Epithelial cell of proximal tubule (primary cell): ENCODE results near the gene OR5F1. TPM values are rescaled to one million over a fixed set of nuclear protein-coding genes. Genes with fewer than 3 reads are reported as not detected.

Source experiments
- DNase-seq: peaks from one replicate; pipeline ENCODE4 v3.0.0-alpha.2; 2011; ENCODE audit warnings: low read depth
- H3K4me3 ChIP-seq: 2 replicates; pipeline ENCODE4 v1.5.1; 2011; ENCODE audit warnings: low read depth, mild to moderate bottlenecking, low read length
- total RNA-seq: library from RNA; depleted of rRNA; stranded (reverse); fragments of >200 nt; gene quantifications from 2 replicates; pipeline ENCODE4 v1.2.3, GENCODE V29; 2015
- TF ChIP-seq, protein P1 (sequence below): conservative IDR thresholded peaks from 2 replicates; pipeline ENCODE4 v1.5.1; 2012; ENCODE audit warnings: low read depth, mild to moderate bottlenecking, low read length

Gene OR5F1
- total RNA-seq, 1 donor from 2014 or later = not detected

DNA sequence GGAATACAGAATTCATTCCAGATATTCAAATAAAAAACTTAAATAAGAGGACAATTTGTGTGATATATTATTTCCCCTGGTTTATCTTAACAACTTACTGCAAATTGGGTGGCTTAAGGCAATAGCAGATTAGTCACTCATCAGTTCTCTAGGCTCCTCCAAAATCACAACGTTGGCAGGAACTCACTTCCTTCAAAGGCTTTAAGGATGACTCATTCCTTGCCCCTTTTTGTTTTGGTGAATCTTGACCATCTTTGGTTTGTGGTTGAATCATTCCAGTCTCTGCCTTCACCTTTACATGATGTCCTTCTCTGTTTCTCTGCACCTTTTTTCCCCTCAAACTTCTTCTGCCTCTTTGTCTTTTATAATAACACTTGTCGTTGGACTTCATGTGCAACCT, 28.0 kb downstream of the OR5F1 start:
- no peak for DNase-seq
- H3K4me3 ChIP-seq = no peak overlapping the region
- TF ChIP-seq, protein P1, sequence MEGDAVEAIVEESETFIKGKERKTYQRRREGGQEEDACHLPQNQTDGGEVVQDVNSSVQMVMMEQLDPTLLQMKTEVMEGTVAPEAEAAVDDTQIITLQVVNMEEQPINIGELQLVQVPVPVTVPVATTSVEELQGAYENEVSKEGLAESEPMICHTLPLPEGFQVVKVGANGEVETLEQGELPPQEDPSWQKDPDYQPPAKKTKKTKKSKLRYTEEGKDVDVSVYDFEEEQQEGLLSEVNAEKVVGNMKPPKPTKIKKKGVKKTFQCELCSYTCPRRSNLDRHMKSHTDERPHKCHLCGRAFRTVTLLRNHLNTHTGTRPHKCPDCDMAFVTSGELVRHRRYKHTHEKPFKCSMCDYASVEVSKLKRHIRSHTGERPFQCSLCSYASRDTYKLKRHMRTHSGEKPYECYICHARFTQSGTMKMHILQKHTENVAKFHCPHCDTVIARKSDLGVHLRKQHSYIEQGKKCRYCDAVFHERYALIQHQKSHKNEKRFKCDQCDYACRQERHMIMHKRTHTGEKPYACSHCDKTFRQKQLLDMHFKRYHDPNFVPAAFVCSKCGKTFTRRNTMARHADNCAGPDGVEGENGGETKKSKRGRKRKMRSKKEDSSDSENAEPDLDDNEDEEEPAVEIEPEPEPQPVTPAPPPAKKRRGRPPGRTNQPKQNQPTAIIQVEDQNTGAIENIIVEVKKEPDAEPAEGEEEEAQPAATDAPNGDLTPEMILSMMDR = no peak

- TF ChIP-seq, protein P1 = no peak
Measured at GRCh38 chr11:55956521-55956920, 37.9 kb downstream of the OR5F1 start.

DNA sequence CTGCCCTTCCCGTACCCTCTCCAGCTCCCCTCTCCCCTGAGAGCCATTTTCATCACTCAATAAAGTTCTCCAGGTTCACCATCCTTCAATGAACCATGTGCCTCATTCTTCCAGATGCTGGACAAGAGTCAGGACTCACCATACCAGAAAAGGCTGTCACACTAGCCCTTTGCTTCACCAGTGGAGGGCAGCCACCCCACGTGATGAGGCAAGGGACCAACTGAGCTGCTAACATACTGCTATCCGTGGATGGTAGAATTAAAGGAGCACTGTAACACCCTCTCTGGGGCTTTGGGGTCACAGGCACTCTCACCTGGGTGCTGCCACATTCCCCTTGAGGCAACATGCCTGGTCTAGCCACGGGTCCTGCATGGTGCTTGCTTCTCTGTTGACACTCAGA, 45.1 kb downstream of the OR5F1 start:
- no peak overlapping the region for H3K4me3 ChIP-seq
- TF ChIP-seq, protein P1 = no peak
- DNase-seq = no peak

More at GRCh38 chr11:55956521-55956920, 37.9 kb downstream of the OR5F1 start:
- H3K4me3 ChIP-seq = no peak overlapping the region
- DNase-seq = no peak

Other genes starting within 250 kb of the OR5F1 start
- not detected in 2 replicates for gene OR5D13, start 221.2 kb downstream of the OR5F1 start, total RNA-seq
- not detected in 2 replicates for gene OR5D14, start 199.1 kb downstream of the OR5F1 start, total RNA-seq
- not detected in 2 replicates for gene OR5L1, start 183.3 kb downstream of the OR5F1 start, total RNA-seq
- not detected in 2 replicates for gene OR5D18, start 175.0 kb downstream of the OR5F1 start, total RNA-seq
- gene OR5L2, start 167.4 kb downstream of the OR5F1 start, total RNA-seq = not detected in 2 replicates
- gene OR5D16, start 155.9 kb downstream of the OR5F1 start, total RNA-seq = not detected in 2 replicates
- gene TRIM51, start 111.3 kb downstream of the OR5F1 start, total RNA-seq = not detected in 2 replicates
- not detected in 2 replicates for gene OR5W2, start 80.0 kb downstream of the OR5F1 start, total RNA-seq
- not detected in 2 replicates for gene OR5I1, start 58.2 kb downstream of the OR5F1 start, total RNA-seq
- not detected in 2 replicates for gene OR10AG1, start 24.7 kb downstream of the OR5F1 start, total RNA-seq
- not detected in 2 replicates for gene OR5AS1, start 33.0 kb upstream of the OR5F1 start, total RNA-seq
- gene OR8I2, start 98.7 kb upstream of the OR5F1 start, total RNA-seq = not detected in 2 replicates
- gene OR8H2, start 109.1 kb upstream of the OR5F1 start, total RNA-seq = not detected in 2 replicates
- gene OR8H3, start 127.7 kb upstream of the OR5F1 start, total RNA-seq = not detected in 2 replicates
- gene OR8J3, start 145.6 kb upstream of the OR5F1 start, total RNA-seq = not detected in 2 replicates
- not detected in 2 replicates for gene OR8K5, start 165.7 kb upstream of the OR5F1 start, total RNA-seq
- not detected in 2 replicates for gene OR5J2, start 182.0 kb upstream of the OR5F1 start, total RNA-seq
- not detected in 2 replicates for gene OR5T2, start 239.6 kb upstream of the OR5F1 start, total RNA-seq